CD4-positive, alpha-beta T cell treated with Interleukin-2 at 100 ng/mL for 4 hours (primary cell): ENCODE measurements around the gene CDC73.
"Not testable (repeated sequence)": the region's sequence is repeated elsewhere in the genome, so short reads cannot be mapped to it uniquely, and the experiment has no call there.

Experiments used
- DNase-seq: peaks from one replicate; pipeline ENCODE4 v3.0.0-alpha.2; 2020; ENCODE audit warnings: low spot score

The CDC73 gene

DNA sequence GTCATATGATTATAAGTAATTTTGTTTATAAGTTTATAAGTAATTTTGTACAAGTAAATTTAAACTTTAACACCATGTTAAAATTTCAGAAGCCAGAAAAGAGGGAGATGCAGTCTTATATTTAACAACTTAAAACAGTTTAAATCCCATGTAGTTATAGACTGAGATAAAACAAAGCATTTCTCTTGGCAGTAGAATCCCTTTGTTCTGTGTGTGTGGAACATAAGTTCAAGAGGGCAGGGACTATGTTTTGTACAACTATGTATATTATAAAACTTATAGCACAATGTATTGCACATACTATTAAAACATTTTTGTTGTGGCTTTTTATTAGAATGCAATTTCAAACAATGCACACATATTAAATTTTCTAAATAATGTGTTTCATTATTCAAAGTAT is 109.3 kb downstream of the CDC73 start:
- not testable (repeated sequence) for DNase-seq

DNA sequence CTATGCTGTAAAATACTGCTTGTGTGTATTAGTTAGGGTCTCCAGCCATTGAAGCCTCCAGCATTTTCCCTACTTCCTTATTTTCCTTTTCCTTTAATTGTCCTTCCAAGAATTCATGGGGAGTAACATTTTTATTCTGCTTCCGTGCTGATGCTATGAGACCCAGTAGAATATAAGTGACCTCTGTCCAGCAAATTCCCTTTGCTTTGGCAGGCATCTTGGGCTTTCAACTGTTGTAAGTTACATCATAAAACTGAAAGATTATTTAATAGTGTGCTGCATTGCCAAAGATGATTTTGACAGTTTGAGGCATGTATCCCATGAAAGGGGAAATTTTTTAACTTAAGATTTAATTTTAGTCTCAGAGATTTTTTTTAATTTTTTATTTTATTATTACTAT is 112.7 kb downstream of the CDC73 start:
- DNase-seq: no peak

DNA sequence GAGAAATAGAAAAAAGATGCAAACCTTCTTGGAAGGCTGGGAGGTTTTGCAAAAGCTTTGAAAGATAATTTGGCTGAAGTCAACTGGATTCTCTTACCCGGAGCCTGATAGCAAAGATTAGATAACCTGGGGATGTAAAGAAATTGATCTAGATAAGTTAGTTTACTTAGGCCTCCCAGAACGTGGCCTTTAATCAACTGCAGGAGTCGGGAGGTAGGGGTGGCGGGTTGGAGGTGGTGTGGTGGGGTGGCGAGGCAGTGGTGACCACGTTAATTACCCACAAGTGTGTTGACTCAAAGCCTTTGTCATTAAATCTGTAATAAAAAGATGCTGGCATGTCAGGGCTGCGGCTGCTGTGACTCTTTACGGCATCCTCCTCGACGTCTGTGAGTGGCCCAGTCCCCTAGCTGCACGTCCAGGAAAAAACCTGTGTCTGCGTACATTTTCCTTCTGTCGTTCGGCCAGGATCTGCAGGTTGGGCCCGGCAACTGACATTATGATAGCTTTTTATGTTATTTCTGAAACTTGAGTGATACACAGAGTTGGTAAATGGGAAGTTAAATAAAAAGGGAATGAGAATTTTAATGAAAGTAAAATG is 115.6 kb downstream of the CDC73 start:
- no peak for DNase-seq

DNA sequence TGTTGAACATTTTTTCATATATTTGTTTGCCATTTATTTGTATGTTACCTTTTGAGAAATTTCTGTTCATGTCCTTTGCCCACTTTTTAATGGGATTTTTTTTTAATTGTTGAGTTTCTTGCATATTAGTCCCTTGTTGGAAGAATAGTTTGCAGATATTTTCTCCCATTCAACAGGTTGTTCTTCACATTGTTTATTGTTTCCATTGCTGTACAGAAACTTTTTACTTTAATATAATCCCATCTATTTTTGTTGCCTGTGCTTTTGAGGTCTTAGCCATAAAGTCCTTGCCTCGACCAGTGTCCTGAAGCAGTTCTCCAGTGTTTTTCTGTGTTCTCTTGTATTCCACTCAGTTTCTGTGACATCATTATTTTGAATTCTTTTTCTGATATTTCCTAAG is 118.8 kb downstream of the CDC73 start:
- DNase-seq: no peak

DNA sequence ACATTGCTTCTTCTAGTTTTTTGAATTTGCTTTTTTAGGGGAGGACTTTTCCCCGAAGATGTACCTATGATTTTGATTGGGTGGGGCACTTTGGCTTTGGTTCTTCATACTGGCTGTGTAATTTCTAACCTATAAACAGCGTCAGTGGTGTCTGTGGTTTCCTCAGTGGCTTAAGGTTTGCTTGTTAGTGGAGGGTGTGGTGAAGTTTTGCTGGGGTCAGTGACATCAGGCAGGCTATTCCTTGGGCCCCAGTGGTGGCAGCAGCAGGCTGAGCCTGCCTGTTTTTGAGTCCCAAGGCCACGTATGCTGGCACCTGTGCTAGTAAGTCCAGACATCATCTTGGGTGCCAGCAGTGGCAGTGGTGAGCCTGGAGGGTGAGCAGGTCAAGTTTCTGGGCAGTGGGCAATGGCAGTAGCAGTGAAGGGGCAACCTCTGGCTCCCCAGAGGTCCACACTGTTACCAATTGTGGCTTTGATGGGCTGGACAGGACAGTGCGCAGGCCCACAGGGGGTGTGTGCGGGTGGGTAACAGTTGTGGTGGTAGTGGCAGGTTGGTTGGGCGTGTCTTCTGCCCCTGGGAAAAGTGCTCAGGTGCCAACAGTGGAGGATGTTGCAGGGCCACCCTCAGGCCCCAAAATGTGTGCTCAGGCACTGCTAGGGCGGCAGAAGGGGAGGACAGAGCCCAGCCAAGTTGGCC is 119.4 kb downstream of the CDC73 start:
- DNase-seq: peak; percentile 13

DNA sequence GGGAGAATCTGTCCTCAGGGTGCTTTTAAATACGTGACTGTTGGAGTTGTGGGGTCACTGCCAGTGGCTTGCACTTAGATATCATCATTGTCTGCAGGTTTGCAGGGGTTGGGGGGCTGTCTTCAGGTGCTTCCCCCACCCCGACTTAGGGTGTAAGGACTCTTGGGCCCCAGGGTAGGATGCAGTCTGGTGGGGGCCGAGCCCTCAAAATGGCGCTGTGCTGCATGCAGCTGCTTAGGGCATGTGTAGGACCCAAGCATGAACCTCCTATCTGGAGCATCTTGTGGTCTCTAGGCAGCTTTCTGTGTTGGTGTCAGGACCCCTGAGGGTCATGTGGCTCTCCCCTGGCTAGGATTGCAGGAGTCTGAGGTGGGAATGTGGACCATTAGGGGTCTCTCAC is 120.2 kb downstream of the CDC73 start:
- DNase-seq: no peak

DNA sequence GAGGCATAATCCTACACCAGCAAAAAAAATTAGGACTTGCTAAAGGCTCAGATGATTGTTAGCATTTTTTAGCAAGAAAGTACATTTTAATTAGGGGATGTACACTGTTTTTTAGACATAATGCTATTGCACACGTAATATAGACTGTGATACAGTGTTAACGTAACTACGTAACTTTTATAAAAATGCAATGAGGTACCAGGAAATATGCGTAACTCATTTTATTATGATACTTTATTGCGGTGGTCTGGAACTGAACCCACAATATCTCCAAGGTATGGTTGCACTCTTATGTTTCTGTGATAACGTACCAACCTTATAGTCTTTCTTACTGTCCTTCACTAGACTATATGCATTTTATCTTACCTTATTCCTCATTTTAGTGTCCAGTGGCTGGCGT is 127.4 kb downstream of the CDC73 start:
- no peak for DNase-seq

DNA sequence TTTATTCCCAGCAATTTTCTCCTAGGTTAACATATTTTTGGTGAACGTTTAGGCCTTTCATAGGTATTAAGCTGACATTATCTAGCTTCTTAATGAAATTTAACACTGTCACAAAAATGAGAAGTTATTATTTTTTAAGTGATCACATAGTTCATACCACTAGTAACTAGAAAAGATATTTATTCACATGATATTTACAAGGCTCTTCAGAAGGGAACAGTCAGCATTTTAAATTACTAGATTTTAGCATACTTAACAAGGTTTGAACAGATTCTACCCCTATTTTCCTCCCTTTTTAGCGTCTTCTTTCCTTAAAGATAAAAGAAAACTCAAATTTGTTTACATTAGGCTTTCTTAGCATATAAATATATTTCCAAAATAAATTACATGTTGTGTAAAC is 130.1 kb downstream of the CDC73 start:
- DNase-seq: no peak

DNA sequence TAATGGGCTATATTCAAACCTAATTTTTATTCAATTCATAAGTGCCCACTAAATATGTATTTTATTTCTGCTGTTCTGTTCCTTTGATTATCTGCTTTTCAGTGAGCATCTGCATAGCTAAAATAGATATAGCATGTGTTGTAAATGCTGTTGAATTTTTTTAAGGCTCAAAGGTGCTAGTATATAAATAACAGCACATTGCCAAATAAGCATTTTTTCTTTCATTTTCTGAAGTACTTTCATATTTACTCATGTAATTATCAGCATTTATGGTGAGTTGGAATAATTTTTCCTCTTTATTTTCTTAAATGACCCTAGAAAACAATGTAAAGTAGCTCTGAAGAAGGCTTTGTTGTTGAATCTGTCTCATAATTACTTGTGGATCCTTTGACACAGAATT is 134.2 kb downstream of the CDC73 start:
- DNase-seq: no peak

DNA sequence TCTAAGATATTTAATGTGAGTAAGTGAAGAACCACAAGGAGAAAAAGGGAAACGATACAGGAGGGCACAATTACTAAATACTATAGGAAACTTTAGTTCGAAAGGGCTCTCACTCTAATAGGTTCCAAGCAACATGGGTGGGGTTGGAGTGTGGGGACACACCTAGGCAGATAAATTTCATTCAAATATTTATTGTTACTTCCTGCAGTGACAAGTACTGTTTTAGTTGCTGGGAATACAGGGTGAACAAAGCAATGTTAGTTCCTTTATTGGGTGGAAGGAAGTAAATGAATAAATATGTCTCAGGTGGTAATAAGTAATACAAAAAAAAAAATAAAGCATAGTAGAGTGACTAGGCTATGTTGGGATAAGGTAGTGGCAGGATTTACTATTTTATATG is 137.8 kb downstream of the CDC73 start:
- DNase-seq: no peak

DNA sequence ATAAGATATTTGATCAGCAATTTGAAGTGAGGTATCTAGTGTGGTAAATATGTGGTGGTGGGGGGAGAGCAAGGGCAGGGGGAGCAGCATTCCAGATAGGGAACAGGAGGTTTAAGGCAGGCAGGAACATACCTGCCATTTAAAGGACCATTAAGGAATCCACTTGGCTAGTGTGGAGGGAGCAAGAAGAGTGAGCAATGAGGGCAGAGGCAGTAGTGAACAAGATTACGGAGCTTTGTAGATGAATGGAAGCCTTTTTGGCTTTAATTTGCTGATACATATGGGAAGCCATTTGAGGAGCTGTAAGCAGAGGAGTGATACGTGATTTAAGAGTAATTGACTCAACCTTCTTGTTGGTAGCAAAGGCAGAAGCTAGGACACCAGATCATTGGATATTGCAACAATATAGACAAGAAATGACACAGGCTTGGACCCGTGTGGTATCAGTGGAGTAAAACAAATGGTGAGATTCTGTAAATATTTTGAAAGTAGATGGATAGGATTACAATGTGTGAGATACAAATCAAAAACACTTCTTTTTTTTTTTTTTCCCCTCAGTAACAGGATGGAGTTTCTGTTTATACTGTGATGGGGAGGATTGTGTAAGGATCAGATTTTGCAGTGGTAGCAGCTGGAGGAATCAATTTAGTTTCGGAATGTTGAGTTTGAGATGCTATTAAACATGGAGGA is 138.4 kb downstream of the CDC73 start:
- no peak for DNase-seq

DNA sequence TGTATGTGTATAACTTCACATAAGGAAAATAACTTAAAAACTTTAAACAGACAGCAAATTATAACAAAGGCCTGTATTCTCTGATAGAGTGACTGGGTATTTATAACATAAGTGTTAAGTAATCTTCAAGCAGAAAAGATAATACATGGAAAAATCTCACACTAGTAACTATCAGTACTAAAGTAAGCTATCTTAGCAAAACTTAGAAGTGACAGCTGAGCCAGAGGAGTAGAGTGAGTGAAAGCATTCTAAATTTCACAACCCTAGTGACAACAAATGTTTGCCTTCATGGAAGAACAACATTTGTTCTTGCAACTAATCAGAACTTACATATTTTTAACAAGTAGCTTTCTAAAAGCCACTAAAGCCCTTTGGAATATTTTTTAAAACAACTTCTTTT is 139.1 kb downstream of the CDC73 start:
- no peak for DNase-seq

DNA sequence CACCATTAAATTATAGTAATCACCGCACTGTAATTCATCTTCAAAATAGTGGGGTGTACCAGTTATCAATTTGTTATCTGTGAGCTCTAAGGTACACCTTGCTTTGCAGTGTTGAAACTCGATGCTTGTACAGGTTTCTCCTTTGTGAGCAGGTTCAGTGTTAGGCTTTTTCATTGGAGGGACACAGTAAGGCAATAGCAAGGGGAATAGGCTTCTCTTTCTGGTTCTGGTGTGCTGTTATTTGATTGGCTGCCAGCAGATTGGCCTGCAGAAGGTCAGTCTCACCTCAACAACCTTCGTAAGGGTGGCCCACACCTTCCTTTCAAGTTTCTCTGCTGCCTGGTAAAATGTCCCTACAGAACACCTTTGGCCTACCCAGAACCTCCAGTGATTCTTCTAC is 140.8 kb downstream of the CDC73 start:
- DNase-seq: no peak

DNA sequence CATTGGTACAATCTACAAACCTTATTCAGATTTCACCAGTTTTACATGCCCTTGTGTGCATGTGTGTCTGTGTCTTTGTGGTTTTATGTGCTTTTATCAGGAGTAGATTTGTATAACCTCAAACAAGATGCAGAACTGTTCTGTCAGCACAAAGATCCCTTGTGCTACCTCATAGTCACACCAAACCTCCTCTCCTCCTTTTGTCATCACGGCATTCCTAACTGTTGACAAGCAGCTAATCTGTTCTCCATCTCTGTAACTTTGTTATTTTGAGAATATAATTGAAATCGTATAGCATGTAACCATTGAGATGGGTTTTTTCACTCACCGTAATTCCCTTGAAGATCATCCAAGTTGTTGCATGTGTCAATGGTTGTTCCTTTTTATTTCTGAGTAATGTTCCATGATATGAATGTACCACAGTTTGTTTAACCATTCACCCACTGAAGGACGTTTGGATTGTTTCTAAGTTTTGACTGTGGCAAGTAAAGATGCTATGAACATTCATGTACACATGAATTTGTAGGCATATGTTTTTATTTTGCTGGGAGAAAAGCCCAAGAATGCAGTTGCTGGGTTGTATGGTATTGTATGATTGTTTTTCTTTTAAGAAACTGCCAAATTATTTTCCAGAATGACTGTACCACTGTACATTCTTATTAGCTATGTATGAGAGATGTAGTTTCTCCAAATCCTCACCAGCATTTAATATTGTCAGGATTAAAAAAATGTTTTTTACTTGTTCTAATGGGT is 142.7 kb downstream of the CDC73 start:
- no peak for DNase-seq

DNA sequence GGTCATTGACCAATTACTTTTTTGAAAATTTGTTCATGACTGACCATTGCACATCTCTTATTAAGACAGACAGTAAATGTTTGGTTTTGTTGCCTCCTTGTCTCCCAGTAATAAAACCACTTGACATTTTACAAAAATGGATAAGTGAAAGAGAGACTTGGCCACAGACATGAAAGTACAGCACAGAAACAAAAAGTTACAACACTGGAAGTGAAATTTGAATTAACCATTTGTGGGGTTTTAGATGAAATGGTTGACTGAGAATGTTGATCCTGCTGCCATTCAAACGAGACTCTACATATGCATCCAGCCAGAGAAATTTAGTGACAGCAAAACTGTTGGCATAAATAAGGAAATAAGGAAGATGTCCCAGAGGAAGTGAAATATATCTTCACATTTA is 143.9 kb downstream of the CDC73 start:
- no peak for DNase-seq

DNA sequence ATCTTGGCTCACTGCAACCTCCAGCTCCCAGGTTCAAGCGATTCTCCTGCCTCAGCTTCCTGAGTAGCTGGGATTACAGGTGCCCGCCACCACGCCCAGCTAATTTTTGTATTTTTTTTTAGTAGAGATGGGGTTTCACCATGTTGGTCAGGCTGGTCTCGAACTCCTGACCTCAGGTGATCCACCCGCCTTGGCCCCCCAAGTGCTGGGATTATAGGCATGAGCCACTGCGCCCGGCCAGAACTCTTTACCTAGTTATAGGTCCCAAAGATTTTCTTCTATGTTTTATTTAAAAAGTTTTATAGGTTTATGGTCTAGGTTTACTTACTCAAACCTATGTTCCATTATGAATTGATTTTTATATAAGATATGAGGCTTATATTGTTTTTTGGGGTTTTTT is 145.0 kb downstream of the CDC73 start:
- not testable (repeated sequence) for DNase-seq

DNA sequence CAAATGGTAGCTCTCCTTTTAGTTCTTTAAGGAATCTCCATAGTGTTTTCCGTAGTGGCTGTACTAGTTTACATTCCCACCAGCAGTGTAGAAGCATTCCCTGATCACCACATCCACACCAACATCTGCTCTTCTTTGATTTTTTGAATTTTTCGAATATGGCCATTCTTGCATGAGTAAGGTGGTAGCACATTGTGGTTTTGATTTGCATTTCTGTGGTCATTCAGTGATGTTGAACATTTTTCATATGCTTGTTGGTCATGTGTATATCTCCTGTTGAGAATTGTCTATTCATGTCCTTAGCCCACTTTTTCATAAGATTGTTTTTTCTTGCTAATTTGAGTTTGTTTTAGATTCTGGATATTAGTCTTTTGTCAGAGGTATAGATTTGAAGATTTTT is 149.2 kb downstream of the CDC73 start:
- no peak for DNase-seq

DNA sequence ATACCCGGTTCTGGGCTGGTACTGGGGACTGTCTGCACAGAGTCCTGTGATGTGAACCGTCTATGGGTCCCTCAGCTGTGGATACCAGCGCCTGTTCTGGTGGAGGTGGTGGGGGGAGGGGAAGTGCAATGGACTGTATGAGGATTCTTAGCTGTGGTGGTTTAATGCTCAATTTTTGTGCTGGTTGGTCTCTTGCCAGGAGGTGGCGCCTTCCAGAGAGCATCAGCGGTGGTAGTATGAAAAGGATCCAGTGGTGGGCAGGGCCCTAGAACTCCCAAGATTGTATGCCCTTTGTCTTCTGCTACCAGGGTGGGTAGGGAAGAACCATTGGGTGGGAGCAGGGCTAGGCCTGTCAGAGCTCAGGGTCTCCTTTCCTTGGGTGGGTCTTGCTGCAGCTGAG is 153.9 kb downstream of the CDC73 start:
- DNase-seq: no peak

DNA sequence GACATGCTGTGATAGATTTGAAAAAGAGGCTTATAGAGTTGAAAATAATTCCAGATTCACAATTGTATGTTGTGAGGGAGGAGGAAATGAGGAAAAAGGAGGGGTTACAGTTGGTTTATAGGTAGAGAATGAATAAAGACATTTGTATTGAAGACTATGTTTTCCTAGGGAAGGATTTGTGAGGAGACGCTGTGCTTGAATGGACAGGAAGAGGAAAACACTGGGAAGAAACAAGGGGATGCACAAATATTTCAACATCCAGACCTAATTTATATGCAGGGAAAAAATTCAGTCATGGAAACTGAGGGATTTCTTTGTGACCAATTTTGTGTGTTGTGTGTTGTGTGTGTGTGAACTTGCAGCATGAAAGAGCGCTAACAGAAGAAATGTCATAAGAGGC is 157.1 kb downstream of the CDC73 start:
- no peak for DNase-seq

DNA sequence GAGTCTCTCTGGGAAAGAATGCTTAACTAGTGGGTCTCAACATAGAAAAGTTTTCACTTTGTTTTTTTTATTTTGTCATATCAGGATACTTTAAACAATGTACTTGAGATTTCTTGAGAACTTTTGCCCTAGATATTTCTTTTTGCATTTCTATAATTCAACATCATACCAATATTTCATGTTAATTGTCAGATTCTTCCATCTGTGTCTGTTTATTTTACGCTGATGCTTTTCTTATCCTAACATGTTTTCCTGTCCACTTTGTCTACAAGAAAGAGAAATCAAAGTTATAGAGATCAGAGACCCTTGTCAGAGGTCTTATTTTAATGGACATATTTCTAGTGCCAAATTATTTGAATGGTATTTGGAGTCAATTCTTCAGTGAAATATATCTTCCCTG is 160.1 kb downstream of the CDC73 start:
- no peak for DNase-seq

DNA sequence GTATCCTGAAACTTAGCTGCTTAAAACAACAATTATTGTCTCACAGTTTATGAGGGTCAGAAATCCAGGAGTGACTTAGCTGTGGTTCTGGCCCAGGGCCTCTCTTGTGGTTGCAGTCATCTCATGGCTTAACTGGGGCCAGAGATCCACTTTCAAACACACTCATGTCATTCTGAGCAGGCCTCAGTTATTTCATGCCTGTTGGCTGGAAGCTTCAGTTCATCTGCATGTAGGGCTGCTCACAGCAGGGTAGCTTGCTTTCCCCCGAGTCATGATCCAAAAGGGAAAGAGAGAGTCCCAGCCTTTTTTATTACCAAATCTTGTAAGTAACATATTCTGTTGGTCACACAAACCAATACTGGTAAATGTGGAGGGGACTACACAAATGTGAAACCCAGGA is 161.2 kb downstream of the CDC73 start:
- DNase-seq: no peak

DNA sequence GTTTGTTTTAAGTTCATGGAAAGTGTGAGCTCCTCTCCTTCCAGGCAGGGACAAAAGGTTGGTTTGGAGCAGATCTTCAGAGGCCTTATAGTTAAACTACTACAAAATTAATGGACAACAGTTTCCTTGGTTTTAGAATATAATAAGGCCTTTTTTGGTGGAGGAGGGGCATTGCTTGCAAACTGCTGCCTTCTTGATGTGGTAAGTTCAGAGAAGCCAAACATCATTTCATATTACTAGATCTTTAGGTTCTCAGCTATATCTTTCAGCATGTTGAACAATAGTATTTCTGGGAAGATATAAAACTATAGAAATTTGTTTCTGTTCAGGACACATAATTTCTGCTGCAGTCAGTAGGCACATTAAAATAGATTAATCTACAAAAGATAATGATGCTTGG is 162.4 kb downstream of the CDC73 start:
- no peak for DNase-seq

DNA sequence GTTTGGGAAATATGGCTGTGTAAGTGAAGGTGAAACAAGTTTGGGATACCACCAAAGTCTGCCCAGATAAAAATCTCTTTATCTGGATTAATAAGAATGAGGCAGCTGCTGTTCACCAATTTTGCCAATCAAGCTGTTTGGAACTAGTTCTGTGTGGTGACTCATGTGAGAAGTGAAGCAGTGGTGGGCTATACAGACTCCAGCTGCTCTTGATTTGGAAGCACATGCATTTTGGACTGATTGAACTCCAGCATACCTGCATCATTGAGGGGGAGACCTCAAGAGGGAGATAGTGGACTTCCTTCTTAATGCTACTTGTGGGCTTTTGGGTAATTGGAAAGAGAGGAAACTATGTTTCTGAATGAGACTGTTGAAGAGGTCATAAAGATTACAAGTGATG is 163.8 kb downstream of the CDC73 start:
- no peak for DNase-seq
